Hematopoietic multipotent progenitor cell treated with erythropoietin and hydrocortisone succinate and interleukin-3 and kit ligand, for 8 days (in vitro differentiated cells): ENCODE data around the gene IGSF10.
A peak's percentile ranks its signal among the peaks of the same experiment; 100 is the strongest.
"Not testable (repeated sequence)": the region's sequence is repeated elsewhere in the genome, so short reads cannot be mapped to it uniquely, and the experiment has no call there.

Experiments used
- DNase-seq: peaks from one replicate; pipeline ENCODE4 v3.0.0-alpha.2; 2015

Gene IGSF10, protein sequence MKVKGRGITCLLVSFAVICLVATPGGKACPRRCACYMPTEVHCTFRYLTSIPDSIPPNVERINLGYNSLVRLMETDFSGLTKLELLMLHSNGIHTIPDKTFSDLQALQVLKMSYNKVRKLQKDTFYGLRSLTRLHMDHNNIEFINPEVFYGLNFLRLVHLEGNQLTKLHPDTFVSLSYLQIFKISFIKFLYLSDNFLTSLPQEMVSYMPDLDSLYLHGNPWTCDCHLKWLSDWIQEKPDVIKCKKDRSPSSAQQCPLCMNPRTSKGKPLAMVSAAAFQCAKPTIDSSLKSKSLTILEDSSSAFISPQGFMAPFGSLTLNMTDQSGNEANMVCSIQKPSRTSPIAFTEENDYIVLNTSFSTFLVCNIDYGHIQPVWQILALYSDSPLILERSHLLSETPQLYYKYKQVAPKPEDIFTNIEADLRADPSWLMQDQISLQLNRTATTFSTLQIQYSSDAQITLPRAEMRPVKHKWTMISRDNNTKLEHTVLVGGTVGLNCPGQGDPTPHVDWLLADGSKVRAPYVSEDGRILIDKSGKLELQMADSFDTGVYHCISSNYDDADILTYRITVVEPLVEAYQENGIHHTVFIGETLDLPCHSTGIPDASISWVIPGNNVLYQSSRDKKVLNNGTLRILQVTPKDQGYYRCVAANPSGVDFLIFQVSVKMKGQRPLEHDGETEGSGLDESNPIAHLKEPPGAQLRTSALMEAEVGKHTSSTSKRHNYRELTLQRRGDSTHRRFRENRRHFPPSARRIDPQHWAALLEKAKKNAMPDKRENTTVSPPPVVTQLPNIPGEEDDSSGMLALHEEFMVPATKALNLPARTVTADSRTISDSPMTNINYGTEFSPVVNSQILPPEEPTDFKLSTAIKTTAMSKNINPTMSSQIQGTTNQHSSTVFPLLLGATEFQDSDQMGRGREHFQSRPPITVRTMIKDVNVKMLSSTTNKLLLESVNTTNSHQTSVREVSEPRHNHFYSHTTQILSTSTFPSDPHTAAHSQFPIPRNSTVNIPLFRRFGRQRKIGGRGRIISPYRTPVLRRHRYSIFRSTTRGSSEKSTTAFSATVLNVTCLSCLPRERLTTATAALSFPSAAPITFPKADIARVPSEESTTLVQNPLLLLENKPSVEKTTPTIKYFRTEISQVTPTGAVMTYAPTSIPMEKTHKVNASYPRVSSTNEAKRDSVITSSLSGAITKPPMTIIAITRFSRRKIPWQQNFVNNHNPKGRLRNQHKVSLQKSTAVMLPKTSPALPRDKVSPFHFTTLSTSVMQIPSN (N-terminal part only)

DNA sequence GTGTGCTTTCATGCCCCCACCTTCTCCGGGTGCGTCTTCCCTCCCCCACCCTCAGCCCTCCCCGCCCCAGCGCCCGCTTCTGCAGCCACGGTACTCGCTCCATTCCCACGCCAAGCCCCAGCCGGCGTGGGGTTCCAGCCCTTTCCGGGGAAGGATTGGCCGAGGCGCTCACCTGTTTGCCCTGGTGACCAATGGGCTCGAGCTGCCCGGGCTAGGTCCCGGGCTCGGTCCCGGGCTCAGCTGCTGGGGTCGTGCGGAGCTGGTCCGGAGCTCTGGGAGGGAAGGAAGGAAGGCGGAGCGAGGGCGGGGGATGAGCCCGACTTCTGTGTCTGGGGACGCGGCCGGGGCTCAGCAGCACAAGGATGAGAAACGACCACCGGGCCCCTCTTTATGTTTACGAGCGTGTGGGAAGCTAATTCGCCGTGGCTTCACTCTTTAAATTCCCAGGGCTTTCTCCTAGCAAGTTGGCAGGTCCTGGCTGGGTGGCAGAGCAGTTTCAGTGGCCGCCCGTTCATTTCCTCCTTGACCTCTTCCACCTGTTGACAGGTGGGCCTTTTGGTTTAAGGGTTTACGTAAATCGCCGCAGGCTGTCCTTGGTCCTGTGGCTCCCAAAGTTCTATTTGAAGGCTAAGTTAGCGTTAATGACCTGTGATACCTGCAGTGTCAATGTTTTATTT is at the start of gene IGSF10:
IGSF10 (minus strand) TSS at position 288 of the 677 bp plus-strand sequence. CDS start 2,352 bp downstream, outside the sequence.
- no peak for DNase-seq

DNA sequence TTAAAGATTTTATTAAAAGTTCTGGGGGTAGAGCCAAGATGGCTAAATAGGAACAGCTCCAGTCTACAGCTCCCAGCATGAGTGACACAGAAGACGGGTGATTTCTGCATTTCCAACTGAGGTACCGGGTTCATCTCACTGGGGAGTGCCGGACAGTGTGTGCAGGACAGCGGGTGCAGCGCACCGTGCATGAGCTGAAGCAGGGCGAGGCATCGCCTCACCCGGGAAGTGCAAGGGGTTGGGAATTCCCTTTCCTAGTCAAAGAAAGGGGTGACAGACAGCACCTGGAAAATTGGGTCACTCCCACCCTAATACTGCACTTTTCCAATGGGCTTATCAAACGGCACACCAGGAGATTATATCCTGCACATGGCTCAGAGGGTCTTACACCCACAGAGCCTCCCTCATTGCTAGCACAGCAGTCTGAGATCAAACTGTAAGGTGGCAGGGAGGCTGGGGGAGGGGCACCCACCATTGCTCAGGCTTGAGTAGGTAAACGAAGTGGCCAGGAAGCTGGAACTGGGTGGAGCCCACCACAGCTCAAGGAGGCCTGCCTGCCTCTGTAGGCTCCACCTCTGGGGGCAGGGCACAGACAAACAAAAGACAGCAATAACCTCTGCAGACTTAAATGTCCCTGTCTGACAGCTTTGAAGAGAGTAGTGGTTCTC is 48.7 kb upstream of the IGSF10 start:
- DNase-seq, result not testable (repeated sequence)

DNA sequence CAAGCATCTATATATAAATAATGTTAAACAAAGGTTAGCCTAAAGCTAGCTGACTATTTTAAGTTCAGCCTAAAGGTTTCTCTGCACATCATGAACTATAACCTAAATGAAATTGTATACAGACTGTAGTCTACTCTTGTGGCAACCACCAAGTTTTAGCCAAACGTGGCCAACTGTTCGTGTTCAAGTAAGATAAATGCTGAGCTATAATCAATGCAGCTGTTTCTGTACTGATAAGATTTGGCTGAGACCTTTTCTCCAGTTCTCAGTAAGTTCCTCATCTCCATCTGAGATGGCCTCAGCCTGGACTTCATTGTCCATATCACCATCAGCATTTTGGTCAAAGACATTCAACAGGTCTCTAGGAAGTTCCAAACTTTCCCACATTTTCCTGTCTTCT is 43.7 kb upstream of the IGSF10 start:
- peak; percentile 90 for DNase-seq

DNA sequence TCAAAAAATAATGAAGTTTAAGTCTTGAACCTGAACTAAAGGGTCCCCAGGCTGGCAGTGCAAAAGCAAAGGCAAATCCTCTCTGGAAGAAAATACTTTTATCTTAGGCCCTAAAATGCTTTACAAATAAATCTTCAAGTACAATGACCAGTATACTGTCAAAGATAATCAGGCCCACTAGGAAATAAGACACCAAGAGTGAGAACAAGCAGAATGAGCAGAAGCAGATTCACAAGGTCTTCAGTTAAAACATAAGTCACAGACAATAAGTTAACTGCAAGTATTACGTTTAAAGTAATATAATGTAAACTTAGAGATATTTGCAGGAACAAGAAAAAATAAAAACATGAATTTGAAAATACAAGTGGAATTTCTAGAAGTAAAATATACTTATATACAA is 42.2 kb upstream of the IGSF10 start:
- no peak for DNase-seq

DNA sequence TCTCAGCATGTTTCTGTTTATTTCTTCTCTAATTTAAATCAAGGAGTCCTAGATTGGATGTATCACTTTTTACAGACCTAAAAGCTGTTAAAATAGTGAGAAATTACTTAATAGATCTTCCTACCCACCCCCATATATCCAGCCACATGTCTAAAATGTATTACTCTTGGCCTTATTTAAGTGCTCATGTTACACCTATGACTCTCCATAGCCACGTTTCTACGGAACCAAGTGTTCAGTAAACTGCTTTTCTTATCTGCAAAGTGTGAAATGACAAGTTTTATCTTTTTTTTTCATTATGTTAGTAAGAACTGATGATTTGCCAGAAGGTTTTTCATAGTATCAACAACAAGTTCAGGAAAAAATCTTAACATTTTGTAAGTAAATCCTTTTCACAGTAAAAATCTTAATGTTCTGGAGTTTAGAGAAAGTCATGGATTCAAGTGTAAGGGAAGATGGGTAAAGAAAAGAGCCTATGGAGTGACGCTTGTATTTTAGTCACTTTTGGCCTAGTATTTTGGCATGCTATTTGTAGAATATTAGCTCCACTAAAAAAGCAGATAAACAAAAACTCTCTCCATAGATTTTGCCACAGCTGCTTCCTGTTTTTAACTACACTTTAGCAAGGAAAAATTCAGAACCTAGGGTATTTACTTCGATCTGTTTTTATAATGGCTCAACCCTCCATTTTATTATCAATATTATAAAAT is 41.2 kb upstream of the IGSF10 start:
- DNase-seq, result peak; percentile 33

DNA sequence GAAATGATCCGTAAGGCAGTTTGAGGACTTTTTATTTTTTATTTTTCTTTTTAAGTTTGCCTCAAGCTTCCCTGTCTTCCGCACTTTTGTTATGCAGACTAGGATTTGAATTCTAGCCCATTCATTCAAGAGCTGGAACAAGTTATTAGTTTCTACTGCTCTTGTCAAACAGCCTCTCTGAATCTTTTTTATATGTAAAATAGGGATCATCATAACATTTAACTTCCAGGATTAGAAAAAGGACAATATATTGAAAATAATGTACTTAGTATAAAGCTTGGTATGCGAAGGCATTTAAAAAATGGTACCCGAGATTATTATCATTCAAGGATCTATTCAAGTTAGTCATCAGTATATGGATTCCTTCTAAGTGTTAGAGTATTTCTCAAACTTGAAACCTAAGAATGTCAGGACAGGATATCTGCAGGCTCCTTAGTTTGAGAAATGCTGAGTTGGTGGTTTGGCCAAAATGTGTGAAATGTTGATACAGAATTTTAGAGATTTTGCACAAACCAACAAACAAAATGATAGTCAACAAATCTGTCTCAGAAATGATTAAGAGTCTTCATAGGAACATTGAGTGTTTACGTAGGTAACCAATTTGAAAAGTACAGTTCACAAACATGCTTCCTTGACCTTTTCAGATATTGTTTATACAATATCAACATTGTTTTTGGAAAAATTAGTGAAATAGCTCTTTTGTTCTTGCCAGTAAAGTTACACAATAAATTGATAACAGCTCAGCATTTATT is 40.5 kb upstream of the IGSF10 start:
- DNase-seq, result no peak

DNA sequence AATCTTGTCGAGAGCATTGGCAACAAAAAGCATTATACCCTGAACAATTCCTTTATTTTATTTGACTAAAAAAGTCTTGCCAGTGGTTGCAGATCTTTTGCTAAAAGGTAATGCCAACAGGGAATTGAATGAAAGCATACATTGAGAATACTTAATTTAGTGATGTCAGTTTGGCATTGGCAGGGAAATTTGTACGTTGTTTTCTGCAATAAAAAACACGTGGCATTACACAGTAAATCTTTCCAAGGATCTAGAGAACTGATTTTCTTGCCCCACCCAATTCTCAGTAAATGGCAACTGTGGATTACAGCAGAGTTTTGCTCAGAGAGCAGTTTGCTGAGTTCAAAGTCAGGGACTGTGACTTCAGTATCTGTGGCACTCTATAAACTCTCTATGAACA is 38.3 kb upstream of the IGSF10 start:
- DNase-seq, result no peak

DNA sequence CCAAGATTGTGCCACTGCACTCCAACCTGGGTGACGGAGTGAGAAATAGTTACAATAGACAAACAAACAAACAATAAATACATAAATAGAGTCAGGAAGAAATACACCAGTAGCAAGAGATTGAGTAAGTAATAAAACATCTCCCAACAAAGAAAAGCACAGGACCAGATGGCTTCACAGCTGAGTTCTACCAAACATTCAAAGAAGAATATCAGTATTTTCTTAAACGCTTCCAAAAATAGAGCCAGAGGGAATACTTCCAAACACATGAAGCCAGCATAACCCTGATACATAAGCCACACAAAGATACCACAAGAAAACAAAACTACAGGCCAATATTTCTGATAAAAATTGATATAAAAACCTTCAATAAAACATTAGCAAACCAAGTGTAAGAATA is 30.7 kb upstream of the IGSF10 start:
- no peak for DNase-seq

DNA sequence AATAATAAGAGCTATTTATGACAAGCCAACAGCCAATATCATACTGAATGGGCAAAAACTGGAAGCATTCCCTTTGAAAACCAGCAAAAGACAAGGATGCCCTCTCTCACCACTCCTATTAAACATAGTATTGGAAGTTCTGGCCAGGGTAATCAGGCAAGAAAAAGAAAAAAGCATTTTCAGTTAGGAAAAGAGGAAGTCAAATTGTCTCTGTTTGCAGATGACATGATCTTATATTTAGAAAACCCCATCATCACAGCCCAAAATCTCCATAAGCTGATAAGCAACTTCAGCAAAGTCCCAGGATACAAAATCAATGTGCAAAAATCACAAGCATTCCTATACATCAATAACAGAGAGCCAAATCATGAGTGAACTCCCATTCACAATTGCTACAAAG is 27.0 kb upstream of the IGSF10 start:
- DNase-seq, result not testable (repeated sequence)

DNA sequence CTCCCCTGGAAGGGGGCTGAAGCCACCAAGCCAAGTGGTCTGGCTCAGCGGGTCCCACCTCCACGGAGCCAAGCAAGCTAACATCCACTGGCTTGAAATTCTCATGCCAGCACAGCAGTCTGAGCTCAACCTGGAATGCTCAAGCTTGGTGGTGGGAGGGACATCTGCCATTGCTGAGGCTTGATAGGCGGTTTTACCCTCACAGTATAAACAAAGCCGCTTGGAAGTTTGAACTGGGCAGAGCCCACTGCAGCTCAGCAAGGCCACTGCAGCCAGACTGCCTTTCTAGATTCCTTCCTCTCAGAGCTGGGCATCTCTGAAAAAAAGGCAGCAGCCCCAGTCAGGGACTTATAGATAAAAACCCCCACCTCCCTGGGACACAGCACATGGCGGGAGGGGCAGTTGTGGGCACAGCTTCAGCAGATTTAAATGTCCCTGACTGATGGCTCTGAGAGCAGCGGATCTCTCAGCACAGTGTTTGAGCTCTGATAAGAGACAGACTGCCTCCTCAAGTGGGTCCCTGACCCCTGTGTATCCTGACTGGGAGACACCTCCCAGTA is 23.2 kb upstream of the IGSF10 start:
- DNase-seq, result peak; percentile 78

DNA sequence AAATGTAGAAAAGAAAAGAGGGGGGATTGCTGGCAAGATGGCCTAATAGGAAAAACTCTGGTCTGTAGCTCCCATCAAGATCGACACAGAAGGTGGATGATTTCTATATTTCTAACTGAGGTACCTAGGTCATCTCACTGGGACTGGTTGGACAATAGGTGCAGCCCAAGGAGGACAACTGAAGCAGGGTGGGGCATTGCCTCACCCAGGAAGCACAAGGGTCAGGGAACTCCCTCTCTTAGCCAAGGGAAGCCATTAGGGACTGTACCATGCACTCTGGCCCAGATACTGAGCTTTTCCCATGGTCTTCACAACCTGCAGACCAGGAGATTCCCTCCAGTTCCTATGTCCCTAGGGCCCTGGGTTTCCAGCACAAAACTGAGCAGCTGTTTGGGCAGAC is 22.6 kb upstream of the IGSF10 start:
- DNase-seq, result no peak

DNA sequence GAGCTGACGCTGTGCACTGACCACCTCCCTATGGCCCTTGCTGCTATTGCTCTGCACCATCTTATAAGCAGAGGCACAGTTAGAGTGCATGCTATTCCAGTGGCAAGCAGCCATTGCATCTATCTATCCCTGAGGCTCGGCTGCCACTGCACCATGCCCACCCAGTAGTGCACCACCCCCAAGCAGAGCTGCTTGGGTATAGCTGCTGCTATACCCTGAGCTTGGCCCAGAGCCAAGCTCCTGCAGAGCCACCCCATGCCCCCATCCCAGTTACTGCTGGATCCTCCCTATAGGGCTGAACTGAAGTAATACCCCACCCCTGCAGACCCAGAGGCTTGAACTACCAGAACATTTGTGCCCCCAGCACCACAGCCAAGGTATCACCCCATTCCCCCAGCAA is 19.6 kb upstream of the IGSF10 start:
- no peak for DNase-seq

DNA sequence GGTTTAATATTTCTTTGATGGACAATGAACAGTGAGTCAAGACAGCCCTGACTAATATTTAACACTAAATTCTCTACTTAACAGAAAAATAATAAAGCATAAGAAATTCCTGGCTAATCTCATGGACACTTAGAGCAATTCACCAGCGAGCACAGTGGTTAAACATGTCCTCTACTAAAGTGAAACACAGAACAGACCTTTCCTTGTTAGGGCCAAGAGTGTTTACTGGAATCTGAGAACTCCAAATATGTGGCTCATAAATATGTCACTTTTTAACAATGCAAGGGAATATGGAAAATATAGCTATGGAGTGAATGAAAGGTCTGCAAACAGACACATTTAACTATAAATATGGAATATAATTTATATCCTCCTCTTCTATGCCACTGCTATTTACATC is 18.6 kb upstream of the IGSF10 start:
- no peak for DNase-seq

DNA sequence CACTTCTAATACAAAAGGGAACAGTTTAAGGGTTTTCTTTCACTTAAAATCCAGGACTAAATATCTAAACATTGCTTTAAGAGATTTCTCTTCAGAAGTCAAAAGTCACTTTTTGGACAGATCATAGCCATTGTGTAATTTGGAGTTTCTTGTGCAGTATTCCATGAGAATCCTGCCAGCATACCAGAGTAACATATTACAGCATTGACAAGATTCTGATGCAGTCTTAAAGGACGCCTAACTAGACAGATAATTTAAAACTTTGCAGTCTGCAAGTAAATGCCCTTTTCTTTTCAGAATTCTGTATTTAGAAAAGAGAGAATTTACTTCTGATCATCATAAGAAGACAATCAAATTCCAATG is 17.5 kb upstream of the IGSF10 start:
- no peak for DNase-seq

DNA sequence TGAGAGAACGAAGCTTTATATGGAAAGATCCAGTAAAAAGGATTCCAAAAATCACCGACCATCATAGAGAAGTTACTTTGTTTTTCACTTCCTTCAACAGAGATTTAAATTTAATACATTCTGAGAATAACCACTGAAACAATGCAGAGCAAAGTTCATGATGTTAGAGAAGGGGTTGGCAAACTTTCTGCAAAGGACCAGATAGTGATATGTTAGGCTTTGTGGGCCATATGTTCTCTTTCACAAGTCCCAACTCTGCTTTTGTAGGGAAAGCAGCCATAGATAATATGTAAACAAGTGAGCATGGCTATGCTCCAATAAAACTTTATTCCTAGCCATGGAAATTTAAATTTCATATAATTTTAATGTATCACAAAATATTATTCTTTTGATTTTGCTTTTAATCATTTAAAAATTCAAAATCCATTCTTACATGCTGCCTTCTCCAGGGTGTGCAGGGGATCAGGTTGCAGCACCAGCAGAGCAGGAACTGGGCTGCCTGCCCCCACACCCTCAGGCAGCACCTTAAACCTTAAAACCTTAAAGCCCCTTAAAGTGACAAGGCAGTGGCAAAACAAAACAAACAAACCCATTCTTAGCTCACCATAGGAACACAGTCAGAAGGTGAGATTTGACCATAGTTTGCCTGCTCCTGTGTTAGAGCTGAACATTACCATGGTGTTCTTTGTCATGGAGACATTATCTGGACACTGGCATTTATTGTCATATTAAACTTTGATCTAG is 16.9 kb upstream of the IGSF10 start:
- no peak for DNase-seq

DNA sequence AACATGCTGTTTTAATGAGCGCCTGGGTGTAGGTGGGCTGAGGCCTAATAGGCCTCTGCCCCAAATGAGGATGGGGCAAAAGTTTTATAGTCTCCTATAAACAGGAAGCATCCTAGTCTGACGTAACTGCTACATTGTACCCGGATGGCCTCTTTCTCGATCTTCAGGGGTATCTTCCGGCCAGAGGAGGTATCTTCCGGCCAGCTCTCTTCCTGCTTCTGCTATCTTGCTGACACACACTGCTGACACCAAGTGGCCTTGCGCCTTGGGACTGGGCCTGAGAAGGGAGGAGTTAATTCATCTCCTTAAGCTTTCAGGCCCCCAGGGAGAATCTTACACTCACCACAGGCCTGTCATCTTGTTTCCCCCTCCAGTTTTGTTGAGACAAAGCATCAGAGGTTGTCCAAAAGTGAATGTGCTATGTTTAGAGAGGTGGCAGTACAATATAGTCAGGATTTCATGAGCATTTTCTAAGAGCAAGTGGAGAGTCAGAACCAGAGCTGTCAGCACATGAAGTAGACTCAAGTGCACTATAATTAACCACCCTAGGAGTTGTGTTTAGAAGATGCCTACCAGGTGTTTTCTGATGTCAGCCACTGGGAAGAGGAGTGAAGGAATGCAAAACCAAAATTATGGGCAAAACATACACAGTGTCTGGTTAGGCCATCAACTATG is 15.6 kb upstream of the IGSF10 start:
- peak; percentile 16 for DNase-seq

DNA sequence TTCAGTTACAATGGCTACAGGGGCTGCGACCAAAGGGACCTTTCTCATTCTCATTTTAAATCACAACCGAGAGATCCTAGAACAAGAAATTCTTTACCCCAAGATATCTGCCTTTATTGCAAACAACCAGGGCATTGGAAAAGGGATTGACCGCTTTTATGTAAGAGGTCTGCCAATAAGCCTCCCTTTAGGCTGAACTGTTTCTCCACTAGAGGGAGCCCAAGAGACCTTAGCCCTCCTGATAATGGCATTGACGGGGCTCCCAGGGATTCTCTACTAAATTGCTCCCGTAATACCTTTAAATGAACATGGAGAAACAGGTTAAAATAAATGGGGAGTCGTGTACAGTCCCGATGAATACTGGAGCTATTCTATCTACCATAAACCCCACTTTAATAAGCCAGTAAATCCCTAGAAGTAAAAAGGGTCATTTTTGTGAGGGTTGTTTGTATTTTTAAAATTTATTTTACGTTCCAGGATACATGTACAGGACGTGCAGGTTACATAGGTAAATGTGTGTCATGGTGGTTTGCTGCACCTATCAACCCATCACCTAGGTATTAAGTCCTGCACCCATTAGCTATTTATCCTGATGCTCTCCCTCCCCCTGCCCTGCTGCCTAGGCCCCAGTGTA is 7.5 kb upstream of the IGSF10 start:
- peak; percentile 78 for DNase-seq

DNA sequence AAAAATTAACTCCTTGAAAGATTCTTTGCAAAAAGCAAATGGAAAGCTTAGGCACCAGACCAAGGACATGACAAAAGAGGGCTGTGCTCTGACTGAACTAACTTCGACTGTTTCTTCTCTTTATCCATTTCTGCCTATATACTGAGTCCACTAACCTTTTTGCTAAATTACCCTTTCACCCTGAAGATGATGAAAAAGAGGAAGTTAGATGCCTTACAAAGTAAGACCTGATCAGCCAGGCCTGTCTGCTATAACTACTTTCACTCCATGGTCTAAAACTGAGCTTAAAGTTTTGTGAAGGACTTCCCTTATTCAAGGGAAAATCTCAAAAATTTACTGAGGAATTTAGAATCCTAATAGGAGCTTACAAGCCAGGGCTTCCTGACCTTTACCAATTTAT is 6.2 kb upstream of the IGSF10 start:
- DNase-seq, result no peak
